Measurements from ENCODE around the gene ANO6.

ANO6 gene

GRCh38 chr12:45416126-45416525 is 200.2 kb downstream of the ANO6 start:
- no peak for DNase-seq

- DNase-seq = no peak
Measured at GRCh38 chr12:45418520-45418919, 202.6 kb downstream of the ANO6 start.

DNA sequence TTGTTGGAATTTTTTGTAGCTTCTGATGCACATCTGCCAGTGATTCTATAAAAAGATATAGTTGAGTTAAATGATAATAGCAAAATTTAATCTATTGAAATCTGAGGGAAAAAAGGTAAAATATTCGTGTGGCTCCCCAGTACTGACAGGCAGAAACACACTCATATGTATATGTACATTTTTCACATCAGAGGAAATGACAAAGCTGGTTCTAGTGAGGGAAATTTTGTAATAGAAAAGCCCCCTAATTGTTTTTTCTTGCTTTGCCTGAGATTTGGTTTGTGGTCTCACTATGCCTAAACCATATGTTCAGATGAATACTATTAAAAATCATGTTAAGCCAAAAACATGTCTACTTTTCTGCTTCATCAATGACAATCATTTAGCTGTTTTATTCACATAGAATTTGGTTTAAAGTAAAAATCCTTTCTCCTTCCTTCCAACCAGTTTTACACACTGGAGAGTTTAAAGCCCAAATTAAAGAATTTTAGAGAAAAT is 203.5 kb downstream of the ANO6 start:
- no peak for DNase-seq

DNA sequence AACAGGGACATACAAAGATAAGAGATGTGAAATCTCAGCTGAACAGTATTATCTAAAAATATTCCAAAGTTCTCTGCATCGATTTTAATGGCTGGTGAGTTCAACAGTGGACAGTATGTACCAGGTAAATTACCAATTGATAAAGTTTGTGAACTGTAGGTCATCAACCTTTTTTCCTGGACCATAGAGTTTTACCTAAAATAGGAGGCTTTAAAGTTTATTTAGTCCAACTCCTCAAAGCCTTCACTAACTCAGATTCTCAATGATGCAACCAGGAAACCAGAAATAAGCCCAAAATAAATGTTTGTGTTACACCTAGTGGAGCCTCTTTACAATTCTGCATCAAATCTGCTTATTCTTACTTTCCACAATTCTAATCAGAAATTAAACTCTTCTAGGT is 205.8 kb downstream of the ANO6 start:
- DNase-seq = no peak

DNA sequence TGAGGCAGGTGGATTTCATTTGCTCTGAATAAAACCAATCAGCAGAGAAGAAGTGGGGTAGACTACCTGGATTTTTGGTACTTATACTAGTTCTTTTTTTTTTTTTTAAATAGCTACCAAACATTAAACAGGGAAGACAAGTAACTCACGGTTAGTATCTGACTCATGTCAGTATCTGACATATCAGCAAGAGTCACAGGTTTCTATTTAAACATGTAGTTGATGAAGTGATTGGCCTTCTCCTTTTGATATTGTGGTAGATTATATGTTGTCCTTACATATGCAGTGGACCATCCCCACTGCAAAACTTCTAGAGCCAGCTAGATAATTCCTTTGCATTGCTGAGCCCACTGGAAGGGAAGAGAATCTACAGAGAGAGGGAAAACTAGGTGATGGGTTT is 208.0 kb downstream of the ANO6 start:
- DNase-seq = no peak

DNA sequence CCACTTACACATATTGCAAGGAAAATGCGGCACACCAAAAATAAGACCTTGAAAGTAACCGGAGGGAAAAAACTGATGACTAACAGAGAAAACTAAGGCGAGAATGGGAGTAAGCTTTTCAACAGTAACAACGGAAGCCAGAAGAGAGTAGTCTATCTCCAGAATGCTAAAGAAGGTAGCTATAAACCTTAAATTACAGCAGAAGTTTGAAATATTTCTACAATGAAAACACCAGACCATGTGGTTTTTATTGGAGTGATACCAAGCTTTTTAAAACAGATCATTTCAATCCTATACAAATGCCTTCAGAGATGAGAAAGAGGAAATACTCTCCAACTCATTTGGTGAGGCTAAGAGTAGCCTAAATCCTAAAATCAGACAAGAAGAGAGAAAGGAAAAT is 209.5 kb downstream of the ANO6 start:
- DNase-seq = no peak

- no peak for DNase-seq
Measured at GRCh38 chr12:45426294-45426693, 210.4 kb downstream of the ANO6 start.

DNA sequence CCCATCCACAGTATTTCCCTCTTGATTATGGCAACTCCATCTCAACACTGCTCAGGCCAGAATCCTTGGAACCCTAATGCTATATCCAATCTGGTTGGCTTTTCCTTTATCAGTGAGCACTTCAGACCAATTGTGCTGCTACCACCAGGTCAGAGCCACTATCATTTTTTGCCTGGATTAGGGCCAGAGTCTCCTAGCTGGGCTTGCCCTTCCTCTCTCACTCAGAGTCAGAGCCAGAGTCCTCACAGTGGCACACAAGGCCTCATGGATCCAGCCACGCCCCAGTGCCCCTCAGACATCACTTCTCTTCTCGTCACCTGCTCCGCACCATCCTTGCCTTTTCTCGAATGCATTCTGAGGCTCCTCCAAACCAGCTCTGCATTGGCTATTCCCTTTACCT is 211.1 kb downstream of the ANO6 start:
- DNase-seq = no peak

DNA sequence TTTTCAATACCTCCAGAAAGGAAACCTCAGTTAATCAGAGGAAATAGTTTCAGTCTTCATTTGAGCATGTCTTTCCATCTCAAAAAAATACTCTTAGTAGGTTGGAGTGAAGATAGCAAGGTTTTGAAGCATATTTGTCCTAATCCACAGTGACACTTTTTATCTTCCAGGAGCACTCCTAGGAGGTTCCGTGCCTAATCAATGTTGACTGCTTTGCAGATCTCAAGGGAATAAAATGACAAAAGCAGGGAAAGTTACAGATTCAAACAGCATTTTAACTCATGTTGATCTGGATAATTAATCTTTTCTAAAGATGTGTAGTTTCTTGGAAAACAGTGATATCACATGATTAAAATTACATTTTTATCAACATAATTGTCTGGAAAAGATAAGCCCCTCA is 213.9 kb downstream of the ANO6 start:
- no peak for DNase-seq

DNA sequence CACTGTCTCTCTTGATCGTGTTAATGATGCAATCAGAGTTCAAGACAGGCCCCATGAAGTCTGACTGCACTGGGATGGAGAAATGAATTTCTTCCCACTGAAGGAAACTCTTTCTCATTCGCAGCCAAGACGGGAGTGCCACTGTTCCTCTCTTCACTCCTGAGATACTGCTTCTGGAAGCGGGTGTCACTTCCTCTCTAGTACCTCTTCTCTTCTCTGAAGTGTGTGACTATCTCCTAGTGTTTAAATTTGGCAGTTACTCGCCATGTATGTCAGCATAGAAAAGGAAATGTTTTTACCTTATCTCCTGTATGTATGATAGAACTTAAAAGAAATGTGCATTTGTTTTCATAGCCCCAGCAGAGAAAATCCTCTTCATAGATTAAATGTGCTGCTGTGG is 215.2 kb downstream of the ANO6 start:
- DNase-seq = no peak

DNA sequence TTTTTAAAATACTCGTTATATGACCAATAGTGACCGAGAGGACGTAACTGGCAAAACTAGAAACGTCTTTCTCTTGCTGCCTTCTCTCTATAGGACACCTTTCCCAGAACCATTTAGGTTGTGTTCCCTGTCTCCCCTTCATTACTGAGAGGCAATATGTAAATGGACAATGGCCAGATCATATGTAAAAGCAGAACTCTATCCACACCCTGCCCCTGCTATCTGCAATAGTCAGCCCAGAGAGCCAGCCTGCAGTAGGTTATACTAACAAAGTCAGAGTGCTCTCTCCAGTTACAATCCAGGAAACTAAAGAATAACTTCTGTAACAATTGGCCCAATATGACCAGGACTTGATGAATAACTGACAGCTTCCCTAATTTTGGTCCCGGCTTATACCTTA is 216.8 kb downstream of the ANO6 start:
- DNase-seq = no peak

DNA sequence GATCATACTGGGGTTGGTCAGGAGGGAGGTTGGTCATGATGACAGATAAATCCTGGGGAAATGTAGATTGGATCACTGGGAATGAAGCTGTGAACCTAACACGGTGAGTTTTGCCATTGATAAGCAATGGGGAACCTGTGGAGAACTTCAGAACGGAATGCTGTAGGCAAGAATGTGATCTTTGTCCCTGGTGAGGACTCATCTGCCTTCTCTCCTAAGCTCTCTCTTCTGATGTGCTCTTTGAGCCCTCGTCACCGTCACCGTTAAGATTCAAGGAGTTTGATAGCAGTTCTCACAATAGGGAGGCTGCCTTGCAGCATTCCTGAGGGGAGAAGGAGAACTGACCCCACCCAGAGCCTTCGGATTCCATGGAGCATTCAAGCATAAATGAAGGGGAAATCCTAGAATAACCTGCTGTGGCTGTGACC is 217.6 kb downstream of the ANO6 start:
- no peak for DNase-seq

DNA sequence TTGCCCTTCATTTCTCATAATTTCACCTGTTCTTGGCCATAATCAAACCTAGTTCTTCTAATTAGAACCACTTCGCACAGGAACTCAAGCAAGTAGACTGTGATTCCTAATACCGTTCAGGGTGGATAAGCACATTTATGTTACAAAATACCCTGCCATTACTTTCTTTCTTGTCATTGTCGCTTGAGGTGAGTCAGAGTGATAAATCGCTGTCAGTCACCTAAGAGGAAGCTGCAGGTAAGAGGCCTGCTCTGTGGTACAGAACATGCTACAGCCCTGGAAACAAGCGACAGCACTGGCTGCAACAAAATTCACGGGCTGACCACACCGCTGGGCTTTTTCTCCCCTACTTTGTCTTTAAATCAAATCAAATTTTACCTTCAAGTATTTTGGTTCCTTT is 218.2 kb downstream of the ANO6 start:
- no peak for DNase-seq

DNA sequence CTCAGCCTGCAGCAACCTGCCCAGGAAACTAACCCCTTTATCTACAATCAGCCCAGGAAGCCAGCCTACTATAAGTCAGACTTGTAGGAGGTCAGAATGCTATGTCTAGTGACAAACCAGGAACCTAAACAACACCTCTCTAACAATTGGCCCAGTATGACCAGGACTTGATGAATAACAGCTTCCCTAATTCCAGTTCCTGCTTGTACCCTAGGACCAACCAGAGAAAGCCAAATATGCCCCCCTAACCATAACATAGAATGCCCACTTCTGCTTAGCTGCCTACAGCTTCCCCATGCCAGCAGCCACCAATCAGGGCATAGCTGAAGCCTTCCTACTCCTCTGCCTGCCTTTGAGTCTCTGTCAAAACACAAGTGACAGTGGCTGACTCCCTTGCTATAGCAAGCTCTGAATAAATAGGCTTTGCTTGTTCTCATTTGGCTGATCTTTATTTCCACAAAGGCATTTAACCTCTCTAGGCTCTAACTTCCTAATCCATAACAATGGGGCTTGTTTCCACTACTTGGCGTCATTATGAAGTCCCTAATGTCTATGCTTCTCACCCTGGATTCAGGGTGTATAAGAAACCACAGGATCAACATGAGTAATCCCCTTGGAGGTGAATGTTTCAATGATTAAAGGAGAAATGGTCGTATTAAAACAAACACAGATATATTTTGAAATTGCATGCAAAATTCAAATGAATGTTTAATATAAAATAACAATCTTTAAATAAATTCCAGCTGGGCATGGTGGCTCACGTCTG is 220.2 kb downstream of the ANO6 start:
- DNase-seq = no peak

DNA sequence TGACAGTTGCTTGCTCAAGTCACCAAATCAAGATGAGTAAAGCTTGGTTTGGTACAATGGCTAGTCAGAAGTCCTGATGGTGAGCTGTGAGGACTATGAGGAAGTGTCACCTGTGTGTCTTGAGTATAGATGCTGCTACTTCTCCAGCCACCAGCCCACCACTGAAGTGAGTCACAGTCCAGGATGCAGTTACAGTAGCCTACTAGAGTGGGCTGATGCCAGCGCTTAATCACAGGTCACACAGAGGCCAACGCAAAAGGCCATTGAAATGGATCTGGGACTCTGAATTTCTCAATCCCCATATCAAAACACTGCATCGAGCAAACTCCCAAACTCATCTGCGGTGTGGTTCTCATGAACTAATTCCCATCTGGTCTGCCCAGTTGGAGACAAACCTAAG is 223.1 kb downstream of the ANO6 start:
- DNase-seq = no peak

DNA sequence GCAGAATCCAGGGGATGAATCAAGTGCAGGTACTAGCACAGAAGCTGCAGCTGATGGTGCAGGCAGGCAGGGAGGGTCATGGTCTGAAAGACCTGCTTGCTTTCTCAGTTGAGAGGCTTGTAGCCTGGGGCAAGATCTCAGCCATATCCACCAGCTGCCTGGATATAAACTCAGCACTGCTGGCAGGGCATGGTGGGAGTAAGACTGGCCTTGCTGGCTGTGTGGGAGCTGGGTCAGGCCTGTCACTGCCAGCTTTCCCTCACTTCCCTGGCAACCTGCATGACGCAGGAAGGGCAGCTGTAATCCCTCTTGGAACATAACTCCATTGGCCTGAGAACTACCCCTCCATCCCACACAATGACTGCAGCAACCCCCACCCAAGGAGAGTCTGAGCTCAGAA is 230.1 kb downstream of the ANO6 start:
- DNase-seq = no peak

DNA sequence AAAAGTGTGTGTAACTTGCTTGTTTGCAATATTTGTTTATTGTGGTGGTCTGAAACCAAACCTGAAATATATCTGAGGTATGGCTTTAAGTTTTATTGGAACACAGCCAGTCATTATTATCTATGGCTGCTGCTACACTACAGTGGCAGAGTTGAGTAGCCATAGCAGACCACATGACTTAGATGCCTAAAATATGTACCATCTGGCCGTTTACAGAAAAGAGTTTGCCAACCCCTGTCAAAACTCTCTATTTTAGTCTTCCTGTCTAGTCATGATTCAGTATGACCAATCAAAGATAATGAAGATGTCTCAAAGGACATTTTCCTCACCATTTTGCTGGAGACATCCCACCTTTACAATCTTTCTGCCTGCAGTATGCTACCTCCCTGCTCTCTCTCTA is 242.3 kb downstream of the ANO6 start:
- DNase-seq = no peak

DNA sequence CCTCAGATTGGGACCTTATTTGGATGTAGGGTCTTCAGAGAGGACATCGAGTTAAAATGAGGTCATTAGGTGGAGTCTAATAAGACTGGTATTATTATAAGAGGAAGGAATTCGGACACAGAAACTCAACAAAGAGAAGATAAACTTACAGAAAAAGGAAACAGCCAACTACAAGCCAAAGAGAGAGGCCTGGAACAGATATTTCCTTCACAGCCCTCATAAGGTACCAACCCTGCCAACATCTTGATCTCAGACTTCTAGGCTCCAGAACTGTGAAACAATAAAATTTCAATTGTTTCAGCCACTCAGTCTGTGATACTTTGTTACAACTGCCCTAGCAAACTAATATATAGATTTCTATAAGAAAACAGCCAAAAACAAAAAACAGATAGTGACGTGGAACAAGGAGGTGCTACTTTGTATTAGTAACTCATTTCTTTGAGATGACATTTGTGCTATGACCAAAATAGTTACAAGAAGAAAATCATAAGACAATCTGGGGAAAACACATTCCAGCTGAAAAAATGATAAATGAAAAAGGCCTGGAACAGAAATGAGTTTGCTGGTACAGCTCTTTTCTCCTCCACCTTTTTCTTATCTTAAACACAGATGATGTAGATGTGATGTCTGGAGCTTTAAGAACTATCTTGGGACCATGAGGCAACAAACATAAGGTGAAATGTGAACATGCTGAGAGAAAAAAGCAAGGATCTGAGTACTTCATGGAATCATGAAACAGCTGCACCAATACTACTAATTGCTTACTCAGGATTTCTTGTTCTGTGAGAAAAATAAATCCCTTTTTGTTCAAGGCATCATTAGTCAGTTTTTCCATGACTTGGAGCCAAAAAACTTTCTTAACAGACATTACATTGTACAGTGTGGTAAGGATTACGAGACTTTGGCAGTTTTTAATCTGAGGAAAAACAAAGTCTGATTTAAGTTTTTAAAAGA is 243.2 kb downstream of the ANO6 start:
- DNase-seq = no peak

- no peak for DNase-seq
Measured at GRCh38 chr12:45462506-45462905, 246.6 kb downstream of the ANO6 start.

GRCh38 chr12:45464699-45465098 is 248.8 kb downstream of the ANO6 start:
- no peak for DNase-seq

- no peak for DNase-seq
Measured at GRCh38 chr12:45468751-45469615, 253.1 kb downstream of the ANO6 start.

GRCh38 chr12:45469902-45470301 is 254.0 kb downstream of the ANO6 start:
- DNase-seq = no peak

GRCh38 chr12:45473636-45474035 is 257.7 kb downstream of the ANO6 start:
- DNase-seq = no peak

Data from activated CD8-positive, alpha-beta memory T cell treated with anti-CD3 and anti-CD28 coated beads for 24 hours (primary cell).